ENCODE measurements around the gene FBLN1. TPM values are rescaled to one million over a fixed set of nuclear protein-coding genes. Genes with fewer than 3 reads are reported as not detected.

The FBLN1 gene
- total and polyA plus RNA-seq, 2 donors, result 700 to 1,381 TPM

- H3K27ac ChIP-seq (ENCODE audit: low read depth), result peak overlapping the region; percentile 44
- no peak overlapping the region for H3K4me3 ChIP-seq (ENCODE audit: low read depth, low read length)
- H3K36me3 ChIP-seq (ENCODE audit: insufficient read depth), result no peaks in the 10 kb centered on the region
- peaks cover 3% of the 10 kb centered on the region for H3K4me1 ChIP-seq (ENCODE audit: insufficient read depth)
- 39% methylated on average over 8 of the region's 8 CpGs for WGBS
- no peak for DNase-seq (ENCODE audit: extremely low spot score)
Observed at GRCh38 chr22:45469281-45470073, 33.2 kb upstream of the FBLN1 start.

GRCh38 chr22:45470871-45471270 lies 31.8 kb upstream of the FBLN1 start:
- Histone ChIP-seq H3K4me3 (ENCODE audit: low read depth, low read length) (no peak overlapping the region), H3K36me3 (ENCODE audit: insufficient read depth) (no peaks in the 10 kb centered on the region), H3K27ac (ENCODE audit: low read depth) (no peak overlapping the region), H3K4me1 (ENCODE audit: insufficient read depth) (peaks cover 3% of the 10 kb centered on the region)
- no peak for DNase-seq (ENCODE audit: extremely low spot score)
- 83% methylated on average over 11 of the region's 11 CpGs for WGBS

- WGBS, result 95% methylated on average over 3 of the region's 3 CpGs
- Histone ChIP-seq H3K4me1 (ENCODE audit: insufficient read depth) (peaks cover 3% of the 10 kb centered on the region), H3K4me3 (ENCODE audit: low read depth, low read length) (no peak overlapping the region), H3K36me3 (ENCODE audit: insufficient read depth) (no peaks in the 10 kb centered on the region), H3K27ac (ENCODE audit: low read depth) (no peak overlapping the region)
- no peak for DNase-seq (ENCODE audit: extremely low spot score)
Observed at GRCh38 chr22:45472426-45472825, 30.3 kb upstream of the FBLN1 start.

GRCh38 chr22:45473626-45474237 lies 29.0 kb upstream of the FBLN1 start:
- H3K4me1 ChIP-seq (ENCODE audit: insufficient read depth), result peaks cover 3% of the 10 kb centered on the region
- H3K36me3 ChIP-seq (ENCODE audit: insufficient read depth), result no peaks in the 10 kb centered on the region
- no peak overlapping the region for H3K4me3 ChIP-seq (ENCODE audit: low read depth, low read length)
- 73% methylated on average over 6 of the region's 6 CpGs for whole genome bisulfite sequencing
- DNase-seq (ENCODE audit: extremely low spot score), result no peak
- peak overlapping the region; percentile 29 for H3K27ac ChIP-seq (ENCODE audit: low read depth)

GRCh38 chr22:45475063-45475747 lies 27.5 kb upstream of the FBLN1 start:
- H3K4me3 ChIP-seq (ENCODE audit: low read depth, low read length), result no peak overlapping the region
- no peaks in the 10 kb centered on the region for H3K36me3 ChIP-seq (ENCODE audit: insufficient read depth)
- peaks cover 3% of the 10 kb centered on the region for H3K4me1 ChIP-seq (ENCODE audit: insufficient read depth)
- no peak overlapping the region for H3K27ac ChIP-seq (ENCODE audit: low read depth)
- 52% methylated on average over 8 of the region's 8 CpGs for WGBS
- no peak for DNase-seq (ENCODE audit: extremely low spot score)

- WGBS, result 73% methylated on average over 15 of the region's 15 CpGs
- H3K27ac ChIP-seq (ENCODE audit: low read depth), result no peak overlapping the region
- peaks cover 3% of the 10 kb centered on the region for H3K4me1 ChIP-seq (ENCODE audit: insufficient read depth)
- no peak for DNase-seq (ENCODE audit: extremely low spot score)
- no peak overlapping the region for H3K4me3 ChIP-seq (ENCODE audit: low read depth, low read length)
- H3K36me3 ChIP-seq (ENCODE audit: insufficient read depth), result no peaks in the 10 kb centered on the region
Observed at GRCh38 chr22:45475851-45476514, 26.7 kb upstream of the FBLN1 start.

- H3K27ac ChIP-seq (ENCODE audit: low read depth), result no peak overlapping the region
- no peak overlapping the region for H3K4me3 ChIP-seq (ENCODE audit: low read depth, low read length)
- DNase-seq (ENCODE audit: extremely low spot score), result no peak
- WGBS, result 77% methylated on average over 6 of the region's 6 CpGs
- H3K36me3 ChIP-seq (ENCODE audit: insufficient read depth), result no peaks in the 10 kb centered on the region
- H3K4me1 ChIP-seq (ENCODE audit: insufficient read depth), result peaks cover 3% of the 10 kb centered on the region
Observed at GRCh38 chr22:45476814-45477213, 25.9 kb upstream of the FBLN1 start.

- H3K27ac ChIP-seq (ENCODE audit: low read depth), result no peak overlapping the region
- DNase-seq (ENCODE audit: extremely low spot score), result no peak
- H3K36me3 ChIP-seq (ENCODE audit: insufficient read depth), result no peaks in the 10 kb centered on the region
- 82% methylated on average over 7 of the region's 7 CpGs for WGBS
- no peak overlapping the region for H3K4me3 ChIP-seq (ENCODE audit: low read depth, low read length)
- peaks cover 3% of the 10 kb centered on the region for H3K4me1 ChIP-seq (ENCODE audit: insufficient read depth)
Observed at GRCh38 chr22:45477366-45478107, 25.1 kb upstream of the FBLN1 start.

GRCh38 chr22:45478108-45478771 lies 24.4 kb upstream of the FBLN1 start:
- WGBS, result 56% methylated on average over 11 of the region's 11 CpGs
- H3K4me3 ChIP-seq (ENCODE audit: low read depth, low read length), result no peak overlapping the region
- no peaks in the 10 kb centered on the region for H3K36me3 ChIP-seq (ENCODE audit: insufficient read depth)
- no peak overlapping the region for H3K27ac ChIP-seq (ENCODE audit: low read depth)
- peak; percentile 42 for DNase-seq (ENCODE audit: extremely low spot score)
- peaks cover 3% of the 10 kb centered on the region for H3K4me1 ChIP-seq (ENCODE audit: insufficient read depth)

GRCh38 chr22:45480717-45481116 lies 22.0 kb upstream of the FBLN1 start:
- DNase-seq (ENCODE audit: extremely low spot score), result no peak
- Histone ChIP-seq H3K27ac (ENCODE audit: low read depth) (no peak overlapping the region), H3K4me1 (ENCODE audit: insufficient read depth) (no peaks in the 10 kb centered on the region), H3K36me3 (ENCODE audit: insufficient read depth) (no peaks in the 10 kb centered on the region), H3K4me3 (ENCODE audit: low read depth, low read length) (no peak overlapping the region)
- 85% methylated on average over 3 of the region's 3 CpGs for WGBS

GRCh38 chr22:45481661-45482060 lies 21.0 kb upstream of the FBLN1 start:
- no peak overlapping the region for H3K4me3 ChIP-seq (ENCODE audit: low read depth, low read length)
- H3K27ac ChIP-seq (ENCODE audit: low read depth), result no peak overlapping the region
- no peaks in the 10 kb centered on the region for H3K36me3 ChIP-seq (ENCODE audit: insufficient read depth)
- WGBS, result 76% methylated on average over 5 of the region's 5 CpGs
- no peaks in the 10 kb centered on the region for H3K4me1 ChIP-seq (ENCODE audit: insufficient read depth)
- DNase-seq (ENCODE audit: extremely low spot score), result no peak

GRCh38 chr22:45482169-45482568 lies 20.5 kb upstream of the FBLN1 start:
- H3K27ac ChIP-seq (ENCODE audit: low read depth), result no peak overlapping the region
- H3K4me1 ChIP-seq (ENCODE audit: insufficient read depth), result no peaks in the 10 kb centered on the region
- DNase-seq (ENCODE audit: extremely low spot score), result no peak
- no peaks in the 10 kb centered on the region for H3K36me3 ChIP-seq (ENCODE audit: insufficient read depth)
- 75% methylated on average over 2 of the region's 2 CpGs for WGBS
- H3K4me3 ChIP-seq (ENCODE audit: low read depth, low read length), result no peak overlapping the region

GRCh38 chr22:45483319-45483718 lies 19.4 kb upstream of the FBLN1 start:
- no peaks in the 10 kb centered on the region for H3K4me1 ChIP-seq (ENCODE audit: insufficient read depth)
- H3K36me3 ChIP-seq (ENCODE audit: insufficient read depth), result no peaks in the 10 kb centered on the region
- DNase-seq (ENCODE audit: extremely low spot score), result no peak
- 75% methylated on average over 2 of the region's 2 CpGs for WGBS
- H3K4me3 ChIP-seq (ENCODE audit: low read depth, low read length), result no peak overlapping the region
- no peak overlapping the region for H3K27ac ChIP-seq (ENCODE audit: low read depth)
